Esophagus (tissue), 2 donors: Measurements from ENCODE around the gene SPATA13. TPM values are rescaled to one million over a fixed set of nuclear protein-coding genes. Genes with fewer than 3 reads are reported as not detected.
"Not testable (repeated sequence)": the region's sequence is repeated elsewhere in the genome, so short reads cannot be mapped to it uniquely, and the experiment has no call there.

Experiments used
- H3K27ac ChIP-seq, 2 donors: one replicate each; pipeline ENCODE4 v1.5.1; 2013; ENCODE audit warnings: low read depth in 2 of 2, mild to moderate bottlenecking in 2 of 2, inconsistent platforms in 1 of 2, low read length in 1 of 2, moderate library complexity in 1 of 2
- H3K27me3 ChIP-seq, 2 donors: one replicate each; pipeline ENCODE4 v1.6.1; 2013; ENCODE audit warnings: low read length in 2 of 2, control low read depth in 1 of 2, mild to moderate bottlenecking in 1 of 2; ENCODE audit not compliant: insufficient read depth in 2 of 2, control insufficient read depth in 1 of 2
- H3K36me3 ChIP-seq, 2 donors: one replicate each; pipeline ENCODE4 v1.6.1; 2013; ENCODE audit warnings: low read length in 1 of 2; ENCODE audit not compliant: control insufficient read depth in 2 of 2, insufficient read depth in 2 of 2
- H3K4me1 ChIP-seq, 2 donors: one replicate each; pipeline ENCODE4 v1.6.1; 2013; ENCODE audit warnings: low read length in 1 of 2; ENCODE audit not compliant: control insufficient read depth in 2 of 2, insufficient read depth in 2 of 2
- H3K4me3 ChIP-seq, 2 donors: one replicate each; pipeline ENCODE4 v1.5.1; 2013; ENCODE audit warnings: low read length in 2 of 2, mild to moderate bottlenecking in 2 of 2, low read depth in 1 of 2, moderate library complexity in 1 of 2
- H3K9me3 ChIP-seq, 2 donors: one replicate each; pipeline ENCODE4 v1.6.1; 2013; ENCODE audit warnings: mild to moderate bottlenecking in 2 of 2, low read depth in 1 of 2, low read length in 1 of 2, moderate library complexity in 1 of 2; ENCODE audit not compliant: control insufficient read depth in 2 of 2, insufficient read depth in 1 of 2
- WGBS, 2 donors: extraction: QIAGEN DNeasy Blood & Tissue Kit; methylation state at CpG; one replicate each; pipeline ENCODE4 v1.1.7; 2013; 5-methylcytosine and 5-hydroxymethylcytosine counted together
- polyA plus RNA-seq, 2 donors: library from polyadenylated mRNA; stranded (reverse); fragments of 200-250 nt; gene quantifications; one replicate each; pipeline ENCODE4 v1.2.3, GENCODE V29; 2013
- donor health status: healthy with polysubstance abuse.
- donor health status: Bipolar disorder and iron deficiency.

Gene SPATA13
- polyA plus RNA-seq, 2 donors = 1.8 to 3.8 TPM

GRCh38 chr13:24214528-24214927, 54.0 kb downstream of the SPATA13 start:
- Histone ChIP-seq H3K4me1 (no peaks in the 10 kb centered on the region), H3K4me3 (no peak overlapping the region), H3K36me3 (no peaks in the 10 kb centered on the region), H3K27me3 (no peaks in the 10 kb centered on the region), H3K9me3 (no peaks in the 10 kb centered on the region), H3K27ac (no peak overlapping the region)
- 92 to 93% methylated on average over 2 of the region's 2 CpGs for WGBS, 2 donors

GRCh38 chr13:24215126-24215525, 54.6 kb downstream of the SPATA13 start:
- Histone ChIP-seq H3K4me1 (no peaks in the 10 kb centered on the region), H3K4me3 (no peak overlapping the region), H3K36me3 (no peaks in the 10 kb centered on the region), H3K9me3 (no peaks in the 10 kb centered on the region), H3K27me3 (no peaks in the 10 kb centered on the region), H3K27ac (no peak overlapping the region)
- 74 to 76% methylated on average over 1 of the region's 1 CpG for whole genome bisulfite sequencing, 2 donors

GRCh38 chr13:24215732-24216131, 55.2 kb downstream of the SPATA13 start:
- H3K27ac ChIP-seq = peak overlapping the region in 1 of 2 donors; percentile 29

DNA sequence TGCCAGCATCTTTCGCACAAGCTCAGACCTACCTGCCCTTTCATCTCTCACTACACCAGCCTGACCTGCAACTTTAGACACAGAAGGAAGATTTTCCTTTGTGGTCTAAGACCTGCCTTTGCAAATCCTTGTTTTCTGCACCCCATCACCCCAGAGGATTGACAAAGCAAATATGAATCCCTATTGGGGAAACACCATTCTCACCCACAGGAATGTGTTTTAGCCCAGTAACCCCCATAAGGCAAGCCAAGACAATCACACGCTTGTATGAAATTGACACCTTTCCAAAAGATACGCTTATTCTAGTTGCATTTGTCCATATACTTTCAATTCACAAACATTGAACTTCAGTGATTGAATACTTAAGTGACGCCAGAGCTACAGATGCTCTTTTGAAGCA, 55.7 kb downstream of the SPATA13 start:
- Histone ChIP-seq H3K9me3 (no peaks in the 10 kb centered on the region), H3K4me3 (no peak overlapping the region), H3K4me1 (no peaks in the 10 kb centered on the region), H3K27ac (peak overlapping the region in 1 of 2 donors; percentile 29), H3K27me3 (no peaks in the 10 kb centered on the region), H3K36me3 (no peaks in the 10 kb centered on the region)
- WGBS, 2 donors = 79 to 82% methylated on average over 4 of the region's 4 CpGs

More at GRCh38 chr13:24215732-24216131, 55.2 kb downstream of the SPATA13 start:
- no peaks in the 10 kb centered on the region for H3K9me3 ChIP-seq
- 28 to 36% methylated on average over 2 of the region's 2 CpGs for WGBS, 2 donors
- H3K4me3 ChIP-seq = no peak overlapping the region
- no peaks in the 10 kb centered on the region for H3K4me1 ChIP-seq
- no peaks in the 10 kb centered on the region for H3K27me3 ChIP-seq
- no peaks in the 10 kb centered on the region for H3K36me3 ChIP-seq

- H3K27me3 ChIP-seq, H3K4me3 ChIP-seq, H3K36me3 ChIP-seq, H3K4me1 ChIP-seq, H3K27ac ChIP-seq, H3K9me3 ChIP-seq: not testable (repeated sequence)
- WGBS, 2 donors = 90 to 91% methylated on average over 2 of the region's 2 CpGs
Observed at GRCh38 chr13:24216779-24217178, 56.3 kb downstream of the SPATA13 start.

GRCh38 chr13:24217601-24218281, 57.2 kb downstream of the SPATA13 start:
- Histone ChIP-seq H3K4me1 (no peaks in the 10 kb centered on the region), H3K4me3 (no peak overlapping the region), H3K27ac (no peak overlapping the region), H3K36me3 (no peaks in the 10 kb centered on the region), H3K9me3 (no peaks in the 10 kb centered on the region), H3K27me3 (no peaks in the 10 kb centered on the region)
- WGBS, 2 donors = 62 to 70% methylated on average over 6 of the region's 6 CpGs

DNA sequence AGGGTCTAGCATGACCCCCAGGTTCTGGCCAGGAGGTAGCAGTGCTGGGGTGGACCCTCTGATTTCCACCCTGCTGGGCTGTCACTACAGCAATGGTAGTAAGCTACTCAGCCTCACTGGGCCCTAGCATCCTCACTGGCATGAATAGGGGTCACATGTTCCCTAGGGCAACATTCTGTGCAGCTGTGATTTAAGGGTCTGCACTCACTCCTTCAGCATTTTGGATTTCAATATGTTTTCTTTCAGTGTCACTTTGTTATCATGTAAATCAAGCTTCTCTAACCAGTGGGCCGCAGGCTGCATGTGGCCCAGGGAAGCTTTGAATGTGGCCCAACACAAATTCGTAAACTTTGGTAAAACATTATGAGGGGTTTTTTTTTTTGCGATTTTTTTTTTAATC, 57.8 kb downstream of the SPATA13 start:
- no peaks in the 10 kb centered on the region for H3K36me3 ChIP-seq
- no peak overlapping the region for H3K4me3 ChIP-seq
- H3K27ac ChIP-seq = no peak overlapping the region
- 81 to 83% methylated on average over 3 of the region's 3 CpGs for WGBS, 2 donors
- H3K27me3 ChIP-seq = no peaks in the 10 kb centered on the region
- H3K9me3 ChIP-seq = no peaks in the 10 kb centered on the region
- no peaks in the 10 kb centered on the region for H3K4me1 ChIP-seq

DNA sequence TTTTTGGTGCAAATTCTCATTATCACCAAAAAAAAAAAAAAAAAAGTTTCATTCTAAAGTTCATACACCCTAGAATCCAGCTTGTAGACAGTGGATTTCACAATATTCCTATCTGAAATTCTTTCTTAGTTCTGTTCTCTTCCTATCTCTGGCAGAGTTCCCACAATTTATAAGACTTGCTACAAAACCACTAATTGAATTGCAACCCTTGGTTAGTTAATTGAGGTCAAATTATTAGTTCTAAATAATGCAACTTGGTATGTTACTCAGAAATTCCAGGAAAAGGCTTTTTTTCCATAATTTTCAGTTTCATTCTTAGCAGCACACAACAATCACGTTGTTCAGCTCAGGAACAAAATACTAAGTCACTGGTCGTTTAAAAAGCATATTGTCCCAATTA, 58.5 kb downstream of the SPATA13 start:
- Histone ChIP-seq H3K4me1 (no peaks in the 10 kb centered on the region), H3K27me3 (no peaks in the 10 kb centered on the region), H3K9me3 (no peaks in the 10 kb centered on the region), H3K36me3 (no peaks in the 10 kb centered on the region), H3K27ac (no peak overlapping the region), H3K4me3 (no peak overlapping the region)
- WGBS, 2 donors = 64 to 66% methylated on average over 2 of the region's 2 CpGs

DNA sequence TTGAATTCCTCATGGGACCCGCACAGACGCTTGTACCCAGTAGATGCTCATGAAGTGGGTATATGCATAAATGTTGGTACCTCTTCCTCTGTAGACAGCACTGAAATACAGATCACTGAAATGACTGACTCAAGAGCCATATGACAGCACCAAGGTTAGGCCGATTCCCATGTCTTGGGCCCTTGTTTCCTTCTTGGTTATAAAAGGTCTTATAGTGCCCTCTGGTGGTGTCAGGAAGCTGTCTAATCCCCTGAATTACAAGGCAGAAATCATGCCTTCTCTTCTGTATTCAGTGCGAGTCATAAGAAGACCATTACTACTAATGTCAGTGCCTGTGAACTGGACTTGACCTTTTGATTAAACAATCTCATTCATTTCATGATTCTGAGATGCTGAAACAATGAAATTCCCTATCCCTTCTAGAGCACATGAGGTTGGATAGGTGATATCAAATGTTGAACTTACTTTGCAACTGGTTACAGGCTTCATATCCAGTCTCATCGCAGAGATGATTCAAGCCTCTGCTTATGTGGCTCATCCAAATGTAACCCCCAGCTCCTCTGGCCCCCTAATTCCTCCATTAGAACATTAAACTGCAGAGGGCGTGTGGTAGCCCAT, 59.7 kb downstream of the SPATA13 start:
- no peaks in the 10 kb centered on the region for H3K9me3 ChIP-seq
- H3K27ac ChIP-seq = no peak overlapping the region
- no peak overlapping the region for H3K4me3 ChIP-seq
- no peaks in the 10 kb centered on the region for H3K27me3 ChIP-seq
- peaks cover 0 to 2% of the 10 kb centered on the region in 2 donors for H3K4me1 ChIP-seq
- 54 to 61% methylated on average over 6 of the region's 6 CpGs for WGBS, 2 donors
- H3K36me3 ChIP-seq = peaks cover 3% of the 10 kb centered on the region in 2 donors

- H3K4me1 ChIP-seq = peaks cover 0 to 2% of the 10 kb centered on the region in 2 donors
- peaks cover 3% of the 10 kb centered on the region in 2 donors for H3K36me3 ChIP-seq
- 53 to 70% methylated on average over 2 of the region's 2 CpGs for WGBS, 2 donors
- no peak overlapping the region for H3K27ac ChIP-seq
- no peaks in the 10 kb centered on the region for H3K27me3 ChIP-seq
- no peaks in the 10 kb centered on the region for H3K9me3 ChIP-seq
- H3K4me3 ChIP-seq = no peak overlapping the region
Observed at GRCh38 chr13:24221007-24221406, 60.5 kb downstream of the SPATA13 start.
